ENCODE measurements around the gene COX19. TPM values are rescaled to one million over a fixed set of nuclear protein-coding genes. Genes with fewer than 3 reads are reported as not detected.
A peak's percentile ranks its signal among the peaks of the same experiment; 100 is the strongest.
"Not testable (repeated sequence)": the region's sequence is repeated elsewhere in the genome, so short reads cannot be mapped to it uniquely, and the experiment has no call there.

The COX19 gene
- total RNA-seq, 1 experiment from 2014 or later: 37.4 TPM

DNA sequence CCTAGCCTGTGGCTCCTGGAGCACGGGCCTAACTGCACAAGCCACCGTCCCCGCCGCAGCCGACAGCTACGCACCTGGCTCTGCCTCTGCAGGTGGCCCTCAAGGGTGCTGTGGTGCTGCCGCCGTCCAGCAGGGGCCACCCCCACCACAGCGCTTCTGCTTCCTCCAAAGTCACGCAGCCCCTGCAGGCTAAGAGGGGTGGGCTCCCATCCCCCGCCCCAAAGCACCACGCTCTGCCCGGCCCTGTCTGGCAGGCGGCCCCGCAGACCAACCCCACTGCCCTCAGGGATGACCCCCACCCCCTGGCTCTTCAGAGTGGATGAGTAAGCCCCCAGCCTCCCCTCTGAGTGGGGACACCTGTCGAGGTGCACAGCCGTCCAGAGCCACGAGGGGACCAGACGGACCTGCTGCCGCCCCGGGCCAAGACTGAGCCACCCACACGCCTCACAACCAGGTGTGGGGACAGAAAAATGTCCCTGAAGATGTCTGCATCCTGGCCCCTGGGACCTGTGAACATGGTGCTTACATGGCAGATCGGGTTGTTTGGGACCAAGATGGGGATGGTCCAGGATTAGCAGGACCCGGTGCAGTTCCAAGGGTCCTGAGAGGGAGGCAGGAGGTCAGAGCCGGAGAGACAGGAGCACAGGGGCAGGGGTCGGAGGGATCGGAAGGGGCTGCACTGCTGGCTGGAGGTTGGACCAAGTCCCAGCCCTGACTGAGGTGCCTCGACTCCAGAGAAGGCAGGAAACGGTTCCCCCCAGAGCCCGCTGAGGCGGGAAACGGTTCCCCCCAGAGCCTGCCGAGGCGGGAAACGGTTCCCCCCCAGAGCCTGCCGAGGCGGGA is 11.9 kb downstream of the COX19 start:
- Mint-ChIP-seq H3K4me1 (ENCODE audit: low read depth, unreplicated experiment) (peaks cover 7% of the 10 kb centered on the region), H3K9me3 (ENCODE audit: low read depth, unreplicated experiment) (no peaks in the 10 kb centered on the region), H3K4me3 (ENCODE audit: low read depth, unreplicated experiment) (no peak overlapping the region), H3K27ac (ENCODE audit: unreplicated experiment) (peak overlapping the region; percentile 29), H3K36me3 (ENCODE audit: insufficient read depth, unreplicated experiment) (peaks cover 72% of the 10 kb centered on the region), H3K27me3 (ENCODE audit: unreplicated experiment) (no peaks in the 10 kb centered on the region)
- TF ChIP-seq, protein P1, sequence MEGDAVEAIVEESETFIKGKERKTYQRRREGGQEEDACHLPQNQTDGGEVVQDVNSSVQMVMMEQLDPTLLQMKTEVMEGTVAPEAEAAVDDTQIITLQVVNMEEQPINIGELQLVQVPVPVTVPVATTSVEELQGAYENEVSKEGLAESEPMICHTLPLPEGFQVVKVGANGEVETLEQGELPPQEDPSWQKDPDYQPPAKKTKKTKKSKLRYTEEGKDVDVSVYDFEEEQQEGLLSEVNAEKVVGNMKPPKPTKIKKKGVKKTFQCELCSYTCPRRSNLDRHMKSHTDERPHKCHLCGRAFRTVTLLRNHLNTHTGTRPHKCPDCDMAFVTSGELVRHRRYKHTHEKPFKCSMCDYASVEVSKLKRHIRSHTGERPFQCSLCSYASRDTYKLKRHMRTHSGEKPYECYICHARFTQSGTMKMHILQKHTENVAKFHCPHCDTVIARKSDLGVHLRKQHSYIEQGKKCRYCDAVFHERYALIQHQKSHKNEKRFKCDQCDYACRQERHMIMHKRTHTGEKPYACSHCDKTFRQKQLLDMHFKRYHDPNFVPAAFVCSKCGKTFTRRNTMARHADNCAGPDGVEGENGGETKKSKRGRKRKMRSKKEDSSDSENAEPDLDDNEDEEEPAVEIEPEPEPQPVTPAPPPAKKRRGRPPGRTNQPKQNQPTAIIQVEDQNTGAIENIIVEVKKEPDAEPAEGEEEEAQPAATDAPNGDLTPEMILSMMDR (IDR thresholded peaks at IDR 0.05; ENCODE audit: unreplicated experiment): no peak
- no peak for DNase-seq
- CTCF ChIA-PET: no interaction called here
- intact Hi-C loops (cut with micrococcal nuclease; ENCODE audit: unreplicated experiment): no loop called here
- no TSS peak for BruUV-seq (replicated peaks)

GRCh38 chr7:962401-963081 is 12.8 kb downstream of the COX19 start:
- no peak for DNase-seq
- Mint-ChIP-seq H3K9me3 (ENCODE audit: low read depth, unreplicated experiment) (no peaks in the 10 kb centered on the region), H3K4me1 (ENCODE audit: low read depth, unreplicated experiment) (peaks cover 7% of the 10 kb centered on the region), H3K27ac (ENCODE audit: unreplicated experiment) (no peak overlapping the region), H3K27me3 (ENCODE audit: unreplicated experiment) (no peaks in the 10 kb centered on the region), H3K4me3 (ENCODE audit: low read depth, unreplicated experiment) (no peak overlapping the region), H3K36me3 (ENCODE audit: insufficient read depth, unreplicated experiment) (peaks cover 68% of the 10 kb centered on the region)
- TF ChIP-seq, protein P1 (IDR thresholded peaks at IDR 0.05; ENCODE audit: unreplicated experiment): no peak
- intact Hi-C loops (cut with micrococcal nuclease; ENCODE audit: unreplicated experiment): no loop called here
- no TSS peak for BruUV-seq (replicated peaks)
- CTCF ChIA-PET: no interaction called here

GRCh38 chr7:961546-962400 is 13.6 kb downstream of the COX19 start:
- intact Hi-C loops (cut with micrococcal nuclease; ENCODE audit: unreplicated experiment): no loop called here
- H3K4me3 Mint-ChIP-seq (ENCODE audit: low read depth, unreplicated experiment): no peak overlapping the region
- CTCF ChIA-PET: no interaction called here
- H3K27me3 Mint-ChIP-seq (ENCODE audit: unreplicated experiment): no peaks in the 10 kb centered on the region
- peaks cover 67% of the 10 kb centered on the region for H3K36me3 Mint-ChIP-seq (ENCODE audit: insufficient read depth, unreplicated experiment)
- TF ChIP-seq, protein P1 (IDR thresholded peaks at IDR 0.05; ENCODE audit: unreplicated experiment): no peak
- no peaks in the 10 kb centered on the region for H3K9me3 Mint-ChIP-seq (ENCODE audit: low read depth, unreplicated experiment)
- no peak for DNase-seq
- no TSS peak for BruUV-seq (replicated peaks)
- H3K27ac Mint-ChIP-seq (ENCODE audit: unreplicated experiment): peak overlapping the region; percentile 25
- peaks cover 7% of the 10 kb centered on the region for H3K4me1 Mint-ChIP-seq (ENCODE audit: low read depth, unreplicated experiment)

GRCh38 chr7:960972-961371 is 14.4 kb downstream of the COX19 start:
- H3K4me1 Mint-ChIP-seq (ENCODE audit: low read depth, unreplicated experiment); H3K4me3 Mint-ChIP-seq (ENCODE audit: low read depth, unreplicated experiment); BruUV-seq (replicated peaks); H3K27me3 Mint-ChIP-seq (ENCODE audit: unreplicated experiment); intact Hi-C loops (cut with micrococcal nuclease; ENCODE audit: unreplicated experiment); DNase-seq; H3K27ac Mint-ChIP-seq (ENCODE audit: unreplicated experiment); H3K9me3 Mint-ChIP-seq (ENCODE audit: low read depth, unreplicated experiment); CTCF ChIA-PET: not testable (repeated sequence)
- peaks cover 65% of the 10 kb centered on the region for H3K36me3 Mint-ChIP-seq (ENCODE audit: insufficient read depth, unreplicated experiment)
